Smooth muscle cell (in vitro differentiated cells): Measurements from ENCODE around the gene CD274. TPM values are rescaled to one million over a fixed set of nuclear protein-coding genes. Genes with fewer than 3 reads are reported as not detected.
"Not testable (repeated sequence)": the region's sequence is repeated elsewhere in the genome, so short reads cannot be mapped to it uniquely, and the experiment has no call there.

Experiments
- DNase-seq: peaks from one replicate; lab custom pipeline; 2025; ENCODE audit not compliant: unreplicated experiment; lab: John Stamatoyannopoulos, UW
- H2AFZ ChIP-seq: fragments of 200-600 bp; sonication (generic); 2 replicates; pipeline ENCODE4 v1.6.0; 2016; ENCODE audit warnings: antibody characterized with exemption, low read depth, mild to moderate bottlenecking
- H3F3A ChIP-seq: fragments of 200-600 bp; sonication (generic); 2 replicates; pipeline ENCODE4 v1.6.0; 2017; ENCODE audit warnings: antibody characterized with exemption, low read depth
- H3K27ac ChIP-seq: fragments of 200-600 bp; sonication (generic); 2 replicates; pipeline ENCODE4 v1.5.1; 2016; ENCODE audit warnings: low read depth, mild to moderate bottlenecking
- H3K27me3 ChIP-seq: fragments of 200-600 bp; sonication (generic); 2 replicates; pipeline ENCODE4 v1.6.1; 2016; ENCODE audit warnings: low read depth, mild to moderate bottlenecking
- H3K36me3 ChIP-seq: fragments of 200-600 bp; sonication (generic); 2 replicates; pipeline ENCODE4 v1.5.1; 2016; ENCODE audit warnings: low read depth
- H3K4me1 ChIP-seq: fragments of 200-600 bp; sonication (generic); 2 replicates; pipeline ENCODE4 v1.5.1; 2016; ENCODE audit warnings: low read depth
- H3K4me2 ChIP-seq: fragments of 200-600 bp; sonication (generic); 2 replicates; pipeline ENCODE4 v1.6.0; 2016; ENCODE audit warnings: mild to moderate bottlenecking
- H3K4me3 ChIP-seq: fragments of 200-600 bp; sonication (generic); 2 replicates; pipeline ENCODE4 v1.5.1; 2016; ENCODE audit warnings: mild to moderate bottlenecking
- H3K79me2 ChIP-seq: fragments of 200-600 bp; sonication (generic); 2 replicates; pipeline ENCODE4 v1.6.0; 2016; ENCODE audit warnings: low read depth, mild to moderate bottlenecking
- H3K9ac ChIP-seq: fragments of 200-600 bp; sonication (generic); 2 replicates; pipeline ENCODE4 v1.6.0; 2016; ENCODE audit warnings: low read depth
- H3K9me3 ChIP-seq: fragments of 200-600 bp; sonication (generic); replicated peaks from 2 replicates; pipeline ENCODE4 v1.5.1; 2016; ENCODE audit warnings: low read depth
- H4K20me1 ChIP-seq: fragments of 200-600 bp; sonication (generic); 2 replicates; pipeline ENCODE4 v1.6.0; 2016; ENCODE audit warnings: low read depth
- whole genome bisulfite sequencing: methylation state at CpG from one replicate; pipeline ENCODE4 v1.1.7; 2016; ENCODE audit warnings: low lambda C conversion rate; 5-methylcytosine and 5-hydroxymethylcytosine counted together
- polyA plus RNA-seq: library from polyadenylated mRNA; unstranded; fragments of >200 nt; fragmentation: Nextera tagmentation; extraction: Ambion mirVana; gene quantifications from 2 replicates; pipeline ENCODE4 v1.2.1, GENCODE V29; 2016
- total RNA-seq: library from RNA; depleted of rRNA; stranded (reverse); fragments of >200 nt; gene quantifications from 2 replicates; pipeline ENCODE4 v1.2.3, GENCODE V29; 2014
- TF ChIP-seq, protein P1 (sequence below): fragments of 200-600 bp; sonication (generic); IDR thresholded peaks from 2 replicates; pipeline ENCODE4 v1.5.1; 2017; ENCODE audit warnings: borderline replicate concordance, mild to moderate bottlenecking, antibody characterized with exemption; ENCODE audit not compliant: insufficient read depth, poor library complexity, severe bottlenecking

CD274 gene
- total and polyA plus RNA-seq, 2 experiments from 2014 or later: 2.3 to 4.0 TPM

GRCh38 chr9:5468850-5469249 is 18.5 kb downstream of the CD274 start:
- no peaks in the 10 kb centered on the region for H3K36me3 ChIP-seq
- H3F3A ChIP-seq: no peaks in the 10 kb centered on the region
- H3K4me3 ChIP-seq: no peak overlapping the region
- no peaks in the 10 kb centered on the region for H3K79me2 ChIP-seq
- H3K9me3 ChIP-seq: no peaks in the 10 kb centered on the region
- H3K27ac ChIP-seq: no peak overlapping the region
- TF ChIP-seq, protein P1, sequence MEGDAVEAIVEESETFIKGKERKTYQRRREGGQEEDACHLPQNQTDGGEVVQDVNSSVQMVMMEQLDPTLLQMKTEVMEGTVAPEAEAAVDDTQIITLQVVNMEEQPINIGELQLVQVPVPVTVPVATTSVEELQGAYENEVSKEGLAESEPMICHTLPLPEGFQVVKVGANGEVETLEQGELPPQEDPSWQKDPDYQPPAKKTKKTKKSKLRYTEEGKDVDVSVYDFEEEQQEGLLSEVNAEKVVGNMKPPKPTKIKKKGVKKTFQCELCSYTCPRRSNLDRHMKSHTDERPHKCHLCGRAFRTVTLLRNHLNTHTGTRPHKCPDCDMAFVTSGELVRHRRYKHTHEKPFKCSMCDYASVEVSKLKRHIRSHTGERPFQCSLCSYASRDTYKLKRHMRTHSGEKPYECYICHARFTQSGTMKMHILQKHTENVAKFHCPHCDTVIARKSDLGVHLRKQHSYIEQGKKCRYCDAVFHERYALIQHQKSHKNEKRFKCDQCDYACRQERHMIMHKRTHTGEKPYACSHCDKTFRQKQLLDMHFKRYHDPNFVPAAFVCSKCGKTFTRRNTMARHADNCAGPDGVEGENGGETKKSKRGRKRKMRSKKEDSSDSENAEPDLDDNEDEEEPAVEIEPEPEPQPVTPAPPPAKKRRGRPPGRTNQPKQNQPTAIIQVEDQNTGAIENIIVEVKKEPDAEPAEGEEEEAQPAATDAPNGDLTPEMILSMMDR: no peak
- WGBS: 94% methylated on average over 5 of the region's 5 CpGs
- DNase-seq: no peak
- H2AFZ ChIP-seq: no peak overlapping the region
- H4K20me1 ChIP-seq: no peaks in the 10 kb centered on the region
- H3K9ac ChIP-seq: no peak overlapping the region
- H3K4me2 ChIP-seq: no peak overlapping the region
- H3K4me1 ChIP-seq: no peaks in the 10 kb centered on the region
- no peaks in the 10 kb centered on the region for H3K27me3 ChIP-seq

- H3K9ac ChIP-seq: no peak overlapping the region
- no peak overlapping the region for H3K27ac ChIP-seq
- no peaks in the 10 kb centered on the region for H3K27me3 ChIP-seq
- no peaks in the 10 kb centered on the region for H3F3A ChIP-seq
- DNase-seq: no peak
- WGBS: 92% methylated on average over 1 of the region's 1 CpG
- no peaks in the 10 kb centered on the region for H3K79me2 ChIP-seq
- no peak overlapping the region for H3K4me3 ChIP-seq
- no peak overlapping the region for H2AFZ ChIP-seq
- H3K9me3 ChIP-seq: no peaks in the 10 kb centered on the region
- H3K4me2 ChIP-seq: no peak overlapping the region
- TF ChIP-seq, protein P1: no peak
- H4K20me1 ChIP-seq: no peaks in the 10 kb centered on the region
- no peaks in the 10 kb centered on the region for H3K4me1 ChIP-seq
- H3K36me3 ChIP-seq: no peaks in the 10 kb centered on the region
Measured at GRCh38 chr9:5470122-5470521, 19.8 kb downstream of the CD274 start.

- H3K4me2 ChIP-seq: no peak overlapping the region
- no peak for DNase-seq
- no peaks in the 10 kb centered on the region for H3F3A ChIP-seq
- no peaks in the 10 kb centered on the region for H3K9me3 ChIP-seq
- H3K4me1 ChIP-seq: no peaks in the 10 kb centered on the region
- no peak overlapping the region for H3K4me3 ChIP-seq
- H3K79me2 ChIP-seq: no peaks in the 10 kb centered on the region
- no peaks in the 10 kb centered on the region for H4K20me1 ChIP-seq
- H3K27ac ChIP-seq: no peak overlapping the region
- H3K36me3 ChIP-seq: no peaks in the 10 kb centered on the region
- H3K9ac ChIP-seq: no peak overlapping the region
- 76% methylated on average over 3 of the region's 3 CpGs for WGBS
- no peak overlapping the region for H2AFZ ChIP-seq
- TF ChIP-seq, protein P1: no peak
- H3K27me3 ChIP-seq: no peaks in the 10 kb centered on the region
Measured at GRCh38 chr9:5470816-5471215, 20.5 kb downstream of the CD274 start.

DNA sequence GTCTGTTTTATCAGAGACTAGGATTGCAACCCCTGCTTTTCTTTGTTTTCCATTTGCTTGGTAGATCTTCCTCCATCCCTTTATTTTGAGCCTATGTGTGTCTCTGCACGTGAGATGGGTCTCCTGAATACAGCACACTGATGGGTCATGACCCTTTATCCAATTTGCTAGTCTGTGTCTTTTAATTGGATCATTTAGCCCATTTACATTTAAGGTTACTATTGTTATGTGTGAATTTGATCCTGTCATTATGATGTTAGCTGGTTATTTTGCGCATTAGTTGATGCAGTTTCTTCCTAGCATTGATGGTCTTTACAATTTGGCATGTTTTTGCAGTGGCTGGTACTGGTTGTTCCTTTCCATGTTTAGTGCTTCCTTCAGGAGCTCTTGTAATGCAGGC is 25.3 kb downstream of the CD274 start:
- not testable (repeated sequence) for H3K27me3 ChIP-seq, H3K9ac ChIP-seq, H3K4me1 ChIP-seq, H3K9me3 ChIP-seq, H3K79me2 ChIP-seq, H3K27ac ChIP-seq, DNase-seq, H3K4me2 ChIP-seq, H2AFZ ChIP-seq, H3F3A ChIP-seq, H4K20me1 ChIP-seq, H3K4me3 ChIP-seq, H3K36me3 ChIP-seq
- WGBS: 90% methylated on average over 2 of the region's 2 CpGs
